ENCODE data around the gene SFRP2. TPM values are rescaled to one million over a fixed set of nuclear protein-coding genes. Genes with fewer than 3 reads are reported as not detected.

SFRP2 gene
- total and polyA plus RNA-seq, 8 donors = 1.2 to 40.0 (median 9.2) TPM; not detected in 2

DNA sequence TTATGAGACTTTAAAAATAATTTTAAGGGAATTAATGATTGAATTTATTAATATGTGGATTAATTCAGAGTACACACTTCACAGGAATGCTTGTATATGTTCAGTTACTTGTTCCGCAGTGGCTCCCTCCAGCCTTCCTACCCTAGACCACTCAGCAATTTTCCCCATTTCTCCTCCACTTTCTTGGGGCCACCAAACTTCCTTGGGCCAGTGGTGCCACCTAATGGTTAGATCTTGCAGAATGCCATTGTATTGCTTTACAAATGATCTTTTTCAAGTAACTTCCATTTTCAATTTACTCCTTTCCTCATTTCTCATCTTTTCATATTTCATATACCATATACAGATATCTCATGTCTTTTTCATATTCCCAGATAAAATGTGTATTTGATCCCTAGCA, 25.5 kb downstream of the SFRP2 start:
- peaks cover 0 to 4% (median 0%) of the 10 kb centered on the region in 4 donors for H3K9me3 ChIP-seq
- peaks cover 0 to 36% (median 27%) of the 10 kb centered on the region in 3 donors for H3K27me3 ChIP-seq
- no peak for DNase-seq
- H3K4me1 ChIP-seq = peaks cover 0 to 14% (median 12%) of the 10 kb centered on the region in 4 donors
- intact Hi-C loops (cut with DNase I; ENCODE audit: low total_unique reads) = no loop called here
- H3K27ac ChIP-seq = no peak overlapping the region
- TF ChIP-seq EP300 (IDR thresholded peaks at IDR 0.05) (no peak), POLR2A (IDR thresholded peaks at IDR 0.05) (no peak), CTCF (IDR thresholded peaks at IDR 0.05) (no peak), POLR2AphosphoS5 (IDR thresholded peaks at IDR 0.05) (no peak)
- no peak overlapping the region for H3K4me3 ChIP-seq
- H3K36me3 ChIP-seq = no peaks in the 10 kb centered on the region
- WGBS, 5 donors = 88 to 100% (median 100%) methylated on average over 1 of the region's 1 CpG

DNA sequence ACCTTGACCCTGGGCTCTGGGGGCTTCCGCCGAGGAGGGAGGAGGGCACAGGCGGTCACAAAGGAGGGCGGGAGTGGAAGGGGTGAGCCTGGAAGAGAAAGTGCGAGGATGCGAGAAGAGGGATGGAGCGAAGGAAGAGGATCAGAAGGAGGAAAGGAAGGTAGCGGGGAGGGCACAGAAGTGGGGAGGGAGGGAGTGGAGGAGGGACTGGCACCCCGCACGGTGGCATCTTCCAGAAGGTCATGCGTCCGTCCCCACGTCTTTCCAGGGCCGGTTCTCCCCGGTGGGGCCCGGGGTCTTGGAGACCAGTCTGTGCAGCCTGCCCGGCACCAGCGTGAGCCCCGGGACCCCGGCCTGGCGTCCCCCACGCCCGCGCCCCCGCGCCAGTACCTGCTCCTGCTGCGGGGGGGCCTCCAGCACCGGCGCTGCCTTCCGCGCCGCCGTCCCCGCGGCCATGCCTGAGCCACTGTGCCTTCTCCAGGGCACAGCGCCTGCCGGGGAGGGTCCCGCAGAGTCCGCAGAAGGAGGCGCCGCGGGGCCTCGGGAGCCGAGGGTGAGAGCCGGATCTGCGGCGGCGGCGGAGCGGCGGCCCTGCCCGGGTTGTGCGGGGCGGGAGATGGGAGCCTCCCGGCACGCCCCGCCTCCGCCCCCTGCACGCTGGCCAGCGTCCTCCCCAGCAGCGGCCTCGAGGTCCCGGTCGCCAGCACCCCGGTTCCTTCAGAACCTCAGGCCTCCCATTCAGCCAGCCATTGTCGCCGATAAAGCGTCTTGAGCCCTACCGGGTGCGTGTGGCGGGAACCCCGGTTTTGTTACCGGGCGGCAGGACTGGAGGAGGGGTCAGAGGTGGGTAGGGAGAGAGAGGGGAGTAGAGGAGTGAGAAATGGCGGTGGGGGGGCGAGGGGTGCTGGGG, 29.2 kb downstream of the SFRP2 start, which contains the start of gene RNF175:
TSS of gene RNF175 (minus strand) at position 618 of the 910 bp plus-strand sequence. CDS start at position 456, 162 bp downstream.
- TF ChIP-seq CTCF (IDR thresholded peaks at IDR 0.05) (no peak), EP300 (IDR thresholded peaks at IDR 0.05) (no peak), POLR2AphosphoS5 (IDR thresholded peaks at IDR 0.05) (no peak), POLR2A (IDR thresholded peaks at IDR 0.05) (no peak)
- peak in 1 of 2 donors; percentile 68 for DNase-seq
- peaks cover 0 to 14% (median 12%) of the 10 kb centered on the region in 4 donors for H3K4me1 ChIP-seq
- intact Hi-C loops (cut with DNase I; ENCODE audit: low total_unique reads) = no loop called here
- 6 to 18% (median 10%) methylated on average over 41 to 73 of the region's 76 CpGs for WGBS, 5 donors
- peak within 1 kb of the TSS; percentile 45 to 61 (median 58) for H3K4me3 ChIP-seq
- no peaks in the 10 kb centered on the region for H3K9me3 ChIP-seq
- H3K27ac ChIP-seq = no peak within 1 kb of the TSS
- no peaks in the 10 kb centered on the region for H3K36me3 ChIP-seq
- H3K27me3 ChIP-seq = peaks cover 0 to 50% (median 31%) of the 10 kb centered on the region in 3 donors

DNA sequence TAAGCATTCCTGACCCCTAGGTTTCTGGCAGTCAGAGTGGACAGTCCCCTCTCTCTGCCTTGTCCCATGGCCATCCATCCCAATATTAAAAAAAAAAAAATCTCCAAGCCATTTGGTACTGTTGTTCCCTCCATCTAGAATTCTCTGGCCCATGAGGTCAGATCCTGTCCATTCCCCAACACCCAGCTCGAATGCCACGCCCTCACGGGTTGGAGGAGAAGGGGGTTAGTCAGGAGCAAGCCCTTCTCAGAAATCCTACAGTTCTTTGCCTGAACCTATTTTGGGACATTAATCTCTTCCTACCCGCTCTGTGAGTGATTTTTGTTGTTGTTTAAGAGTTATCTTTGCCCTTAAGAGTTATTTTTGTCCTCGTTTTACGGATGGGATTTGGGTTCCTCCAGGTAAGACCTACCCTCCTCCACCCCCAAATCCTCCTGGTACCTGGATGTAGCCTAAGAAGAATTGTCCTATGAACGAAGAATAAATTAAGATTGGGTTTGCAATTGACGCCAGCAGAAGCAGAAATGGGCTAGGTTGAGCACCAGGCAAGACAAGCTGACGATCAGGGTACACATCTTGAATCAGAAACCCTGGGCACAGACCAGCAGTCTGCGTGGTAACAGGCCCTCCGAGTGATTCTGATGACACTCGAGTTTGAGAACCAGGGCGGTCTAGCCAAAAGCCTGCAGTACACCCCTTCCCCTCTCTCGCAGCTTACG, 30.0 kb downstream of the SFRP2 start:
- intact Hi-C loops (cut with DNase I; ENCODE audit: low total_unique reads) = no loop called here
- H3K27me3 ChIP-seq = peaks cover 0 to 50% (median 31%) of the 10 kb centered on the region in 3 donors

More for the DNA sequence above, 30.0 kb downstream of the SFRP2 start:
- Histone ChIP-seq H3K27ac (no peak overlapping the region), H3K4me3 (peak overlapping the region; percentile 45 to 61 (median 58)), H3K36me3 (no peaks in the 10 kb centered on the region), H3K4me1 (peaks cover 0 to 14% (median 12%) of the 10 kb centered on the region in 4 donors), H3K9me3 (no peaks in the 10 kb centered on the region)
- DNase-seq = no peak
- TF ChIP-seq POLR2A (IDR thresholded peaks at IDR 0.05) = no peak
- no peak for TF ChIP-seq CTCF (IDR thresholded peaks at IDR 0.05)
- TF ChIP-seq POLR2AphosphoS5 (IDR thresholded peaks at IDR 0.05) = no peak
- no peak for TF ChIP-seq EP300 (IDR thresholded peaks at IDR 0.05)
- WGBS, 5 donors = 61 to 75% (median 69%) methylated on average over 15 of the region's 15 CpGs

Measured in stomach (tissue), 9 donors.